ENCODE measurements around the gene PIP. TPM values are rescaled to one million over a fixed set of nuclear protein-coding genes. Genes with fewer than 3 reads are reported as not detected.
"Not testable (repeated sequence)": the region's sequence is repeated elsewhere in the genome, so short reads cannot be mapped to it uniquely, and the experiment has no call there.

The PIP gene
- polyA plus RNA-seq, 1 donor, result not detected

- no peak for DNase-seq (ENCODE audit: low read depth)
Observed at GRCh38 chr7:143177374-143178119, 45.7 kb downstream of the PIP start.

GRCh38 chr7:143180771-143181170, 48.9 kb downstream of the PIP start:
- not testable (repeated sequence) for DNase-seq (ENCODE audit: low read depth)

- no peak for DNase-seq (ENCODE audit: low read depth)
Observed at GRCh38 chr7:143181349-143181748, 49.5 kb downstream of the PIP start.

- no peak for DNase-seq (ENCODE audit: low read depth)
Observed at GRCh38 chr7:143183024-143183423, 51.1 kb downstream of the PIP start, which contains the start of gene TAS2R39. Gene TAS2R39 (plus strand): TSS chr7:143183419. CDS start chr7:143183419, 0 bp downstream.

- no peak for DNase-seq (ENCODE audit: low read depth)
Observed at GRCh38 chr7:143185551-143185950, 53.7 kb downstream of the PIP start.

GRCh38 chr7:143188994-143189393, 57.1 kb downstream of the PIP start:
- no peak for DNase-seq (ENCODE audit: low read depth)

Other genes starting within 250 kb of the PIP start
- 0.09 TPM for gene TRPV6, start 246.3 kb upstream of the PIP start, polyA plus RNA-seq (ENCODE audit: insufficient read length)
- gene TRPV5, start 198.3 kb upstream of the PIP start, polyA plus RNA-seq (ENCODE audit: insufficient read length), result 0.15 TPM
- gene LLCFC1, start 192.6 kb upstream of the PIP start, polyA plus RNA-seq (ENCODE audit: insufficient read length), result 0.25 TPM
- 0.87 TPM for gene KEL, start 169.7 kb upstream of the PIP start, polyA plus RNA-seq (ENCODE audit: insufficient read length)
- not detected for gene OR9A2, start 104.9 kb upstream of the PIP start, polyA plus RNA-seq (ENCODE audit: insufficient read length)
- not detected for gene OR6V1, start 79.7 kb upstream of the PIP start, polyA plus RNA-seq (ENCODE audit: insufficient read length)
- gene TAS2R39, start 51.3 kb downstream of the PIP start, polyA plus RNA-seq (ENCODE audit: insufficient read length), result not detected
- gene TAS2R40, start 90.0 kb downstream of the PIP start, polyA plus RNA-seq (ENCODE audit: insufficient read length), result not detected
- gene GSTK1, start 131.4 kb downstream of the PIP start, polyA plus RNA-seq (ENCODE audit: insufficient read length), result 85.2 TPM
- 1.0 TPM for gene TMEM139, start 152.9 kb downstream of the PIP start, polyA plus RNA-seq (ENCODE audit: insufficient read length)
- gene CASP2, start 156.3 kb downstream of the PIP start, polyA plus RNA-seq (ENCODE audit: insufficient read length), result 20.3 TPM
- gene CLCN1, start 184.0 kb downstream of the PIP start, polyA plus RNA-seq (ENCODE audit: insufficient read length), result 2.6 TPM
- gene FAM131B, start 230.6 kb downstream of the PIP start, polyA plus RNA-seq (ENCODE audit: insufficient read length), result 1.5 TPM
- gene ZYX, start 249.3 kb downstream of the PIP start, polyA plus RNA-seq (ENCODE audit: insufficient read length), result 249 TPM